K562 (cell line): ENCODE measurements around the gene HOXB1. TPM values are rescaled to one million over a fixed set of nuclear protein-coding genes. Genes with fewer than 3 reads are reported as not detected.

Experiments
- ATAC-seq: fragments of 200-7000 bp; cut with Tn5 transposase; 3 replicates; pipeline ENCODE4 v1.9.1; 2020; ENCODE audit warnings: moderate library complexity
- BruUV-seq: library from RNA; stranded (reverse); fragments of 400-500 nt; replicated peaks from 2 replicates; lab custom pipeline; 2021; lab: Mats Ljungman, UMichigan
- CTCF ChIA-PET: fragments of 300-600 bp; formaldehyde crosslinking; extraction: SDS; loops from one replicate; lab custom pipeline; 2021; ENCODE audit warnings: low intra/inter-chr PET ratio; lab: Yijun Ruan, JAX
- POLR2A ChIA-PET: fragments of 300-600, 350-650 bp; sonication (Branson Sonifier 250); formaldehyde crosslinking; extraction: SDS; loops from one replicate; lab custom pipeline; 2021; ENCODE audit warnings: antibody characterized with exemption, inconsistent platforms; lab: Yijun Ruan, JAX
- DNase-seq, 4 experiments: peaks; one replicate each; pipeline versions ENCODE4 v3.0.0 to v3.0.0-alpha.2; 2011 to 2018; ENCODE audit warnings: low spot score in 3 of 4, mixed read lengths in 3 of 4; ENCODE audit errors: extremely low read depth in 1 of 4
- FAIRE-seq: peaks from 2 replicates; lab custom pipeline; 2011; peaks lifted over from hg19 to GRCh38; lab: Jason Lieb, UNC
- H2AFZ ChIP-seq: 2 replicates; pipeline ENCODE4 v1.6.0; 2011; ENCODE audit warnings: low read depth, low read length, control low read depth, inconsistent platforms
- H3K27ac ChIP-seq: fragments of 200-600 bp; 3 replicates; pipeline ENCODE4 v1.8.0; 2011; ENCODE audit warnings: low read depth, mild to moderate bottlenecking, control low read depth, inconsistent platforms, low read length, moderate library complexity, mixed read lengths; ENCODE audit errors: extremely low read depth
- H3K27me3 ChIP-seq, 2 experiments: fragments of 300-600 bp in 1 of 2; 2 replicates in 1 of 2; 3 replicates in 1 of 2; pipeline versions ENCODE4 v1.6.0 to v1.8.0; 2011; ENCODE audit warnings: inconsistent platforms in 2 of 2, low read length in 2 of 2, mild to moderate bottlenecking in 1 of 2, mixed read lengths in 1 of 2, moderate library complexity in 1 of 2; ENCODE audit not compliant: control insufficient read depth in 2 of 2, insufficient read depth in 2 of 2
- H3K36me3 ChIP-seq: fragments of 300-600 bp; 3 replicates; pipeline ENCODE4 v1.8.0; 2011; ENCODE audit warnings: mild to moderate bottlenecking, low read length, inconsistent platforms; ENCODE audit not compliant: control insufficient read depth, insufficient read depth
- H3K4me1 ChIP-seq, 2 experiments: fragments of 200-600 bp in 1 of 2; replicated peaks in 1 of 2; 2 replicates in 1 of 2; 3 replicates in 1 of 2; pipeline versions ENCODE4 v1.5.1 to v1.8.0; 2011; ENCODE audit warnings: inconsistent platforms in 2 of 2, low read length in 2 of 2, mild to moderate bottlenecking in 1 of 2, mixed read lengths in 1 of 2, moderate library complexity in 1 of 2; ENCODE audit not compliant: control insufficient read depth in 2 of 2, insufficient read depth in 2 of 2
- H3K4me2 ChIP-seq: 2 replicates; pipeline ENCODE4 v1.6.1; 2011; ENCODE audit warnings: low read length, control low read depth, inconsistent platforms, mixed read lengths; ENCODE audit not compliant: insufficient read depth
- H3K4me3 ChIP-seq: fragments of 200-600 bp; sonication (generic), shearing (Covaris generic); 2 replicates; pipeline ENCODE4 v1.5.1; 2016; ENCODE audit warnings: control low read depth, inconsistent platforms
- H3K79me2 ChIP-seq: fragments of 200-600 bp; 3 replicates; pipeline ENCODE4 v1.8.0; 2011; ENCODE audit warnings: low read length, inconsistent platforms; ENCODE audit not compliant: control insufficient read depth, insufficient read depth
- H3K9ac ChIP-seq, 2 experiments: 2 replicates each; pipeline versions ENCODE4 v1.6.0 to v1.6.1; 2011; ENCODE audit warnings: low read depth in 2 of 2, low read length in 2 of 2, control low read depth in 1 of 2, inconsistent platforms in 1 of 2, mild to moderate bottlenecking in 1 of 2, mixed read lengths in 1 of 2; ENCODE audit not compliant: insufficient read depth in 1 of 2
- H3K9me1 ChIP-seq: one replicate; pipeline ENCODE4 v1.6.0; 2011; ENCODE audit warnings: inconsistent platforms, mild to moderate bottlenecking, low read length, moderate library complexity; ENCODE audit not compliant: control insufficient read depth, insufficient read depth
- H3K9me3 ChIP-seq: replicated peaks from 2 replicates; pipeline ENCODE4 v1.5.1; 2011; ENCODE audit warnings: low read depth, low read length, inconsistent platforms; ENCODE audit not compliant: control insufficient read depth, insufficient read depth
- H4K20me1 ChIP-seq: replicated peaks from 2 replicates; pipeline ENCODE4 v1.6.1; 2011; ENCODE audit warnings: low read length, inconsistent platforms, mixed read lengths; ENCODE audit not compliant: control insufficient read depth, insufficient read depth
- MEIS2 ChIP-seq: fragments of 450-650 bp; IDR thresholded peaks from 2 replicates; pipeline ENCODE4 v1.6.1; 2014; ENCODE audit warnings: mild to moderate bottlenecking; ENCODE audit not compliant: partially characterized antibody
- PBX2 ChIP-seq, 2 experiments: IDR thresholded peaks in 1 of 2; conservative IDR thresholded peaks in 1 of 2; 2 replicates each; pipeline ENCODE4 v1.6.1; 2016; ENCODE audit warnings: low read depth in 2 of 2, mild to moderate bottlenecking in 1 of 2, missing compliant biosample characterization in 1 of 2, missing genetic modification characterization in 1 of 2, moderate library complexity in 1 of 2
- PKNOX1 ChIP-seq: fragments of 450-650 bp; IDR thresholded peaks from 2 replicates; pipeline ENCODE4 v1.6.1; 2016
- SMARCA5 ChIP-seq: fragments of 450-650 bp; IDR thresholded peaks from 2 replicates; pipeline ENCODE4 v1.6.1; 2016
- WGBS: fragments of 100-300 bp; shearing (Covaris generic); methylation state at CpG from one replicate; pipeline ENCODE4 v1.1.6; 2016; ENCODE audit warnings: low coverage, mixed read lengths; ENCODE audit not compliant: insufficient coverage; ENCODE audit errors: missing lambda C conversion rate; 5-methylcytosine and 5-hydroxymethylcytosine counted together
- in situ Hi-C: fragments of 300-500 bp; cut with MboI; formaldehyde crosslinking; loops from 4 replicates; pipeline ENCODE4 v1.15.0; 2018; ENCODE audit warnings: inconsistent platforms, mixed read lengths
- intact Hi-C: fragments of 100-400 bp; cut with micrococcal nuclease; formaldehyde crosslinking; loops from 2 replicates; pipeline ENCODE4 v1.14.2; 2022
- polyA plus RNA-seq, 8 experiments: library from polyadenylated mRNA; depleted of rRNA in 4 of 8; stranded (reverse) in 5 of 8; unstranded in 3 of 8; fragments of >200 nt; fragmentation: Nextera tagmentation in 2 of 8; fragmentation: Illumina TruSeq in 1 of 8; extraction: Ambion mirVana in 2 of 8; extraction: Trizol in 1 of 8; gene quantifications; 2 replicates each; pipeline versions ENCODE4 v1.2.1 to v1.2.3, GENCODE V29; 2011 to 2014; ENCODE audit warnings: inconsistent platforms in 1 of 8, missing spikeins in 1 of 8
- total RNA-seq, 7 experiments: library from RNA; depleted of rRNA in 6 of 7; stranded (reverse); fragments of >200 nt in 6 of 7; fragmentation: Illumina TruSeq in 2 of 7; extraction: Trizol in 2 of 7; gene quantifications; 2 replicates each; pipeline versions ENCODE4 v1.2.1 to v1.2.3, GENCODE V29; 2011 to 2021; ENCODE audit warnings: low replicate concordance in 1 of 7

Gene HOXB1
- total and polyA plus RNA-seq, 9 of the 15 experiments (the other 6 are each of a cell fraction or from before 2014, with no cell fraction given) = 0.04 TPM; not detected in 8

- no peak for ATAC-seq
Observed at GRCh38 chr17:48563385-48563838, 32.6 kb upstream of the HOXB1 start.

More at GRCh38 chr17:48563385-48563838, 32.6 kb upstream of the HOXB1 start:
- intact Hi-C loops (no loop called here), in situ Hi-C loops (no loop called here)
- 90% methylated on average over 6 of the region's 6 CpGs for WGBS
- no TSS peak for BruUV-seq
- TF ChIP-seq SMARCA5 (no peak), PKNOX1 (peak; percentile 11; the same call in 1 of the 2 replicates), MEIS2 (peak; percentile 30), PBX2 (CRISPR knock-in tag; IDR thresholded peaks at IDR 0.05; ENCODE audit: low read depth) (no peak), PBX2 (tag; conservative IDR thresholded peaks at IDR 0.05; ENCODE audit: low read depth) (0 out of 2 replicates have a peak, but pooled peaks have one; percentile 14)
- no peaks in the 10 kb centered on the region for H4K20me1 ChIP-seq
- peaks cover 89% of the 10 kb centered on the region; the same call in 2 of the 3 replicates for H3K36me3 ChIP-seq
- H3K27me3 ChIP-seq = no peaks in the 10 kb centered on the region
- no peak overlapping the region; the same call in 2 of the 3 replicates for H3K27ac ChIP-seq
- no peak overlapping the region for H3K4me3 ChIP-seq
- DNase-seq = no peak
- peaks cover 6% of the 10 kb centered on the region for H3K9me1 ChIP-seq
- no peak overlapping the region for H3K4me2 ChIP-seq
- H2AFZ ChIP-seq = no peak overlapping the region
- H3K9me3 ChIP-seq = no peaks in the 10 kb centered on the region
- CTCF ChIA-PET = no interaction called here
- peaks cover 8 to 14% of the 10 kb centered on the region in 2 experiments for H3K4me1 ChIP-seq
- H3K79me2 ChIP-seq = peaks cover 36% of the 10 kb centered on the region
- POLR2A ChIA-PET = interaction anchor here (0.6 to 0.9 kb wide), 2 partner anchors 14 to 178 kb away, joined by 3 read pairs; no protein-coding TSS in a partner anchor
- FAIRE-seq = no peak
- H3K9ac ChIP-seq = no peak overlapping the region
